ENCODE results near the gene TMEM123. TPM values are rescaled to one million over a fixed set of nuclear protein-coding genes. Genes with fewer than 3 reads are reported as not detected.

The TMEM123 gene
- total and polyA plus RNA-seq, 2 of the 8 experiments (the other 6 are each of a cell fraction or from before 2014, with no cell fraction given) = 75.5 to 80.1 TPM

DNA sequence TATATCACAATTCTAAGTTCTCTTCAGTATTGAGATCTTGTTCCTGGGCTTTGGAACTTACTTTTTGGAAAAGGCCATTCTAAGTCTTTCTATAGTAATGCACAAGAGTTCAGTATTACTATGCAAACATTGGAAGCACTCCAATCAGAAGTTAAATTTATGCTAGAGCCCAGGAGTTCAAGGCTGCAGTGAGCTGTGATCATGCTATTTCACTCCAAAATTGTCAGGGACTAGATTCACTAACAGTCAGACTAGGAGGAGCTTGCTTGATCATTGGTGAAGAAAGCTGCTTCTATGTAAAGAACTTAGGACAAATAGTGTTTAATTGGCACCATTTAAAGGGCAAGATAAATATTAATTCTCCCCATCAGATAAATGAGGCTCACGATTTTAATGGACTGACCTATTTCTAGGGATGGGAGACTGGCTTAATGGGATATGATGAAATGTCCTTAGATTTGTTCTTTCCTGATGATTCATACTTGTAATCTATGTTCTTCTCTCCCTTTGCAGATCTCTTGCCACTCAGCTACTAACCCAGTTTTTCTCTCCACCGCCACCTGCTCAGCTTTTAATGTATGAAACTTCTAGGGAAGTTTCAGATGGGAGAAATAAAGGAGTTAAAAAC, 32.6 kb upstream of the TMEM123 start:
- no peaks in the 10 kb centered on the region for H3K79me1 ChIP-seq (ENCODE audit: low read depth, low read length)
- no peak overlapping the region for H3K27ac ChIP-seq (ENCODE audit: low read depth, low read length)
- H3K4me2 ChIP-seq (ENCODE audit: insufficient read depth in 1 of 2, low read depth in 2 of 2, low read length in 2 of 2) = no peak overlapping the region
- no peak overlapping the region for H3K18ac ChIP-seq (ENCODE audit: extremely low read depth, low read length)
- H3K4me1 ChIP-seq (replicated peaks in 1 of 4; ENCODE audit: control insufficient read depth in 3 of 4, insufficient read depth in 4 of 4, low read length in 3 of 4) = no peaks in the 10 kb centered on the region
- H3K56ac ChIP-seq (replicated peaks; ENCODE audit: insufficient read length, low read depth, low read length) = no peak overlapping the region
- H3K27me3 ChIP-seq (replicated peaks in 1 of 4; ENCODE audit: control insufficient read depth in 3 of 4, extremely low read depth in 1 of 4, insufficient read depth in 3 of 4, low read length in 3 of 4) = no peaks in the 10 kb centered on the region
- H2AK5ac ChIP-seq (ENCODE audit: low read depth, low read length) = no peak overlapping the region
- no peak overlapping the region for H3K23ac ChIP-seq (ENCODE audit: insufficient read length)
- H2BK5ac ChIP-seq (ENCODE audit: low read depth, low read length) = no peak overlapping the region
- H2AFZ ChIP-seq (ENCODE audit: low read length) = no peak overlapping the region
- no peak overlapping the region for H4K8ac ChIP-seq (ENCODE audit: extremely low read depth, insufficient read depth, low read length)
- no peak overlapping the region for H3K9ac ChIP-seq (replicated peaks in 1 of 4; ENCODE audit: extremely low read depth in 1 of 4, low read depth in 3 of 4, low read length in 3 of 4)
- H2BK120ac ChIP-seq (replicated peaks; ENCODE audit: low read depth, low read length) = no peak overlapping the region
- H4K20me1 ChIP-seq (replicated peaks in 1 of 2; ENCODE audit: control insufficient read depth in 1 of 2, insufficient read depth in 2 of 2, low read length in 2 of 2) = no peaks in the 10 kb centered on the region
- no peak overlapping the region for H2BK20ac ChIP-seq (ENCODE audit: low read length)
- H2BK12ac ChIP-seq (ENCODE audit: low read depth, low read length) = no peak overlapping the region
- no peaks in the 10 kb centered on the region for H3K9me3 ChIP-seq (ENCODE audit: insufficient read depth in 2 of 2, low read depth in 1 of 2, low read length in 1 of 2)
- no peak overlapping the region for H3K14ac ChIP-seq (ENCODE audit: insufficient read length)
- H3K4me3 ChIP-seq (ENCODE audit: extremely low read depth in 1 of 4, insufficient read depth in 2 of 4, low read depth in 3 of 4, low read length in 4 of 4) = no peak overlapping the region
- POLR2A ChIA-PET (ENCODE audit: partially characterized antibody) = no interaction called here
- CTCF ChIA-PET (ENCODE audit: partially characterized antibody) = interaction anchor here (1.3 to 3.4 kb wide), 4 partner anchors 93 to 175 kb away, joined by 3 to 10 read pairs (median 8); no protein-coding TSS in a partner anchor
- no peak for TF ChIP-seq SIN3A (conservative IDR thresholded peaks at IDR 0.05 in 1 of 2, IDR thresholded peaks at IDR 0.05 in 1 of 2; ENCODE audit: low read depth in 1 of 2, low read length in 2 of 2)
- WGBS, 2 experiments (ENCODE audit: extremely low coverage in 1 of 2, insufficient coverage in 1 of 2, insufficient read length in 1 of 2, insufficient replicate concordance in 2 of 2, low coverage in 1 of 2, low lambda C conversion rate in 2 of 2, missing lambda C conversion rate in 1 of 2) = 85% methylated on average over 2 of the region's 2 CpGs; no CpG with 5 or more reads in 1 of the 2 experiments
- no peak overlapping the region for H2BK15ac ChIP-seq (ENCODE audit: low read length)
- no peaks in the 10 kb centered on the region for H3K36me3 ChIP-seq (ENCODE audit: control insufficient read depth in 2 of 4, insufficient read depth in 4 of 4, low read length in 3 of 4)
- no peaks in the 10 kb centered on the region for H3K23me2 ChIP-seq (ENCODE audit: low read depth, low read length)
- H4K91ac ChIP-seq (replicated peaks; ENCODE audit: insufficient read length, low read length) = no peak overlapping the region
- H3K4ac ChIP-seq (replicated peaks; ENCODE audit: insufficient read length, low read depth, low read length) = no peak overlapping the region
- no peak overlapping the region for H4K5ac ChIP-seq (ENCODE audit: insufficient read length, low read depth, low read length)
- H3K79me2 ChIP-seq (ENCODE audit: control insufficient read depth in 1 of 2, insufficient read depth in 2 of 2, low read length in 2 of 2) = no peaks in the 10 kb centered on the region
- DNase-seq (ENCODE audit: low read depth in 1 of 2, low spot score in 2 of 2) (no peak), FAIRE-seq (no peak)
